Type B pancreatic cell (in vitro differentiated cells): ENCODE data around the gene RTL10. TPM values are rescaled to one million over a fixed set of nuclear protein-coding genes. Genes with fewer than 3 reads are reported as not detected.

ENCODE experiments used
- DNase-seq: peaks from one replicate; pipeline ENCODE4 v3.0.0; 2021; ENCODE audit warnings: mixed read lengths; ENCODE audit not compliant: unreplicated experiment; ENCODE audit errors: extremely low spot score
- H3K27ac Mint-ChIP-seq: 2 replicates; pipeline ENCODE4 v1.8.0; 2021; ENCODE audit warnings: mild to moderate bottlenecking, mixed read lengths
- H3K27me3 Mint-ChIP-seq: 2 replicates; pipeline ENCODE4 v1.8.0; 2021; ENCODE audit warnings: mixed read lengths
- H3K36me3 Mint-ChIP-seq: 2 replicates; pipeline ENCODE4 v1.8.0; 2021; ENCODE audit warnings: mixed read lengths
- H3K4me1 Mint-ChIP-seq: one replicate; pipeline ENCODE4 v1.8.0; 2021; ENCODE audit warnings: mixed read lengths; ENCODE audit not compliant: unreplicated experiment
- H3K4me3 Mint-ChIP-seq: 2 replicates; pipeline ENCODE4 v1.8.0; 2021; ENCODE audit warnings: mild to moderate bottlenecking, mixed read lengths
- H3K9me3 Mint-ChIP-seq: 2 replicates; pipeline ENCODE4 v1.8.0; 2021; ENCODE audit warnings: mixed read lengths
- total RNA-seq: library from RNA; stranded (reverse); gene quantifications from 2 replicates; pipeline ENCODE4 v1.2.1, GENCODE V29; 2021; ENCODE audit warnings: low replicate concordance
- TF ChIP-seq, protein P1 (sequence below): fragments of 200-600 bp; sonication (generic); conservative IDR thresholded peaks from 2 replicates; pipeline ENCODE4 v1.5.0; 2021; ENCODE audit warnings: antibody characterized with exemption, mild to moderate bottlenecking

RTL10 gene
- total RNA-seq, 1 donor from 2014 or later, result 28.8 TPM

DNA sequence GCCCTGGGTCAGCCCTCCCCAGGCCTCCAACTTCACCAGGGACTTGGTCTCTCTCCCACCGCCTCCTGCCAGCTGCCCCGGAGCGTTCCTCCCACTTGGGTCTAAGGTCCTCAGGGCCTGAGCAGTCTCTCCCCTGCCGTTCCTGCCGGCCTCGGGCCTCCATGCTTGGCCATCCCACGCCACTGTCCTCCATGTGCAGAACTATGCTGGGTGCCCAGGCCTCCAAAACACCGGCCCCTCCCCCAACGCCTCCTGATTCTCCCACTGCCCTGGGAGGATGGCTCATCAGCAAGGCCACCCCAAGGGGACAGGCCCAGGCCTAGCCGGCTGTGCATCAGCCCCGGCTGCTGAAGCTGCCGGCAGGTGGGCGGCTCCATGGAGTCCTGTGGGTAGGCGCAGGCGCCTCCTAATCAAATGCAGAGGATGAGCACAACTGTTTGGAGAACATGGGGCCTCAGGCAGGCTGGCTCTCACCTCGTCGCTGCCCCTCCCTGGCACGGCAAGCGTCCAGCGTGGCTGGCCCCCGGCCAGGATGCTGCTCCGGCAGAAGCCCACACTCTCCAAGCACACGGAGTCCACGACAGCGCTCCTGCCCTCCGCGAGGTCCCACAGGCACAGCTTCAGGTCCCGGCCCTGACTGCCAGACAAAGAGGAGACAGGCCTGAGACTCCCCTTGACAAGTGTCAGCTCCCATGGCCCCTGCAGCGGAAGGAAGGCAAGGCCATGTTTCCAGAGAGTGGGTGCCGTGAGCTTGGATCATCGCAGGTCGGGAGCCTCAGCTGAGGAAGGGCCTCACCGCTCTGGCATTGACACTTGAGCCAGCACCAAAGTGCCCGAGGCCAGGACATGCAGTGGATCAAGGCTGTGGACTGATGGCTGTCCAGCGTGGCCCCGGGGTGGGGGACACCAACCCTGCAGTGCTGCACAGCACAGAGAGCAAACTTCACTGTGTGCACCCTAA is 42.6 kb downstream of the RTL10 start:
- H3K4me3 Mint-ChIP-seq, result no peak overlapping the region
- no peaks in the 10 kb centered on the region for H3K9me3 Mint-ChIP-seq
- no peaks in the 10 kb centered on the region for H3K36me3 Mint-ChIP-seq
- H3K27me3 Mint-ChIP-seq, result no peaks in the 10 kb centered on the region
- TF ChIP-seq, protein P1, sequence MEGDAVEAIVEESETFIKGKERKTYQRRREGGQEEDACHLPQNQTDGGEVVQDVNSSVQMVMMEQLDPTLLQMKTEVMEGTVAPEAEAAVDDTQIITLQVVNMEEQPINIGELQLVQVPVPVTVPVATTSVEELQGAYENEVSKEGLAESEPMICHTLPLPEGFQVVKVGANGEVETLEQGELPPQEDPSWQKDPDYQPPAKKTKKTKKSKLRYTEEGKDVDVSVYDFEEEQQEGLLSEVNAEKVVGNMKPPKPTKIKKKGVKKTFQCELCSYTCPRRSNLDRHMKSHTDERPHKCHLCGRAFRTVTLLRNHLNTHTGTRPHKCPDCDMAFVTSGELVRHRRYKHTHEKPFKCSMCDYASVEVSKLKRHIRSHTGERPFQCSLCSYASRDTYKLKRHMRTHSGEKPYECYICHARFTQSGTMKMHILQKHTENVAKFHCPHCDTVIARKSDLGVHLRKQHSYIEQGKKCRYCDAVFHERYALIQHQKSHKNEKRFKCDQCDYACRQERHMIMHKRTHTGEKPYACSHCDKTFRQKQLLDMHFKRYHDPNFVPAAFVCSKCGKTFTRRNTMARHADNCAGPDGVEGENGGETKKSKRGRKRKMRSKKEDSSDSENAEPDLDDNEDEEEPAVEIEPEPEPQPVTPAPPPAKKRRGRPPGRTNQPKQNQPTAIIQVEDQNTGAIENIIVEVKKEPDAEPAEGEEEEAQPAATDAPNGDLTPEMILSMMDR, result no peak
- no peak for DNase-seq
- H3K4me1 Mint-ChIP-seq, result peaks cover 13% of the 10 kb centered on the region
- no peak overlapping the region for H3K27ac Mint-ChIP-seq

DNA sequence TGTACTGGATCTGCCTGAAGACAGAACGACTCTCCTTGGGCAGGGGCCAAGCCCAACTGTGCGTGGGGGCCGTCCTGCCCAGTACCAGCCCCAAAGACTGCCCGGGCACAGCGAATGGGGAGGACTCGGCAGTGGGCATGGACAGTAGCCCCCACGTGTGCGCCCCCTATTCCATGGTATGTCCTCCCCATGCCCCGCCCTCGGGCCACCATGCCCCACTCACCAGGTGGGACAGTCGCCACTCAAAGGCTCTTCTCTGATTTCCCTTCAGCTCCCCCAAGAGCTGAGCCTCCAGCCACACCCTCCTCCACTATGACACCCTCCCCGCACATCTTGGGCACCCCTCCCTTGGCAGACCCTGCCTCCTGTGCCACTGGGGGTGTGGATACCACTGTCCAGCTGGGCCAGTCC is 43.5 kb downstream of the RTL10 start:
- TF ChIP-seq, protein P1, result no peak
- H3K4me3 Mint-ChIP-seq, result no peak overlapping the region
- H3K27me3 Mint-ChIP-seq, result no peaks in the 10 kb centered on the region
- H3K4me1 Mint-ChIP-seq, result peaks cover 13% of the 10 kb centered on the region
- H3K36me3 Mint-ChIP-seq, result no peaks in the 10 kb centered on the region
- H3K9me3 Mint-ChIP-seq, result no peaks in the 10 kb centered on the region
- no peak overlapping the region for H3K27ac Mint-ChIP-seq
- no peak for DNase-seq

DNA sequence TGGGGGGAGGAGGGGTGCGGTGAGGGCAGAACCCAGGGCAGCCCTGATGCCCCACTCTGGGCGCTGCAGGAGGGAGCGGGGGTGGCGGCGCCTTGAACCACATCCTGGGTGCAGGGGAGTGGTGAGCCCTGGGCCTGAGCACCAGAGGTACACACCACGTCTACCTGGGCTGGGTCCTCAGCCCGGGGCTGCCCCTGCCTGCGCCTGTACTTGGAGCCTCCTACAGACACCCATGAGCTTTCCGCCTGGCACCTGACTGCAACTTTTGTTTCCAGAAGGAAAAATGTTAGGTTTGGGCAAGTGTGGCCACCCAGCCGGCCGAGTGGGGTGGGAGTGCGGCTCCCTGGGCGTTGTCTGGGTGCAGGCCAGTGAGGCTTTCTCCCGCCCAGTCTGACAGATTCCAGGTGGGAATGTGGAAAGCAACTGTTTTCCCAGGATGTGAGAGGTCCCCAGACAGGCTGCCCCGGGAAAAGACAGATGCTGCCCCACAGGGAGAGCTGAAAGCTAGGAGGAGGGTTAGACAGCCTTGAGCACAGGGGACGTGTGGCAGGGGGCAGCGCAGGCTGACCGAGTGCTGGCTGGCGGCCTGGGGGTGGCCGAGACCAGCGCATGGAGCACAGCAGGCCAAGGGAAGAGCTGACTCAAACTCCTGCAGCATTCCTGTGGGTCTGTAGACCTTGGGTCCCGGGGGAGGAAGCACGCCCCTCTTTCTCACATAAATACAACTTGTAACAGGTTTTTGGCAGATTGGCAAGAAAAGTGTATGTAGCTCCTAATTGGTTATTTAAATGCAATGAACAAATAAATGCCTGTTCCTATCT is 44.1 kb downstream of the RTL10 start:
- Mint-ChIP-seq H3K36me3 (no peaks in the 10 kb centered on the region), H3K27me3 (no peaks in the 10 kb centered on the region), H3K4me3 (no peak overlapping the region), H3K4me1 (peaks cover 11% of the 10 kb centered on the region), H3K27ac (no peak overlapping the region), H3K9me3 (no peaks in the 10 kb centered on the region)
- TF ChIP-seq, protein P1, result no peak
- no peak for DNase-seq

DNA sequence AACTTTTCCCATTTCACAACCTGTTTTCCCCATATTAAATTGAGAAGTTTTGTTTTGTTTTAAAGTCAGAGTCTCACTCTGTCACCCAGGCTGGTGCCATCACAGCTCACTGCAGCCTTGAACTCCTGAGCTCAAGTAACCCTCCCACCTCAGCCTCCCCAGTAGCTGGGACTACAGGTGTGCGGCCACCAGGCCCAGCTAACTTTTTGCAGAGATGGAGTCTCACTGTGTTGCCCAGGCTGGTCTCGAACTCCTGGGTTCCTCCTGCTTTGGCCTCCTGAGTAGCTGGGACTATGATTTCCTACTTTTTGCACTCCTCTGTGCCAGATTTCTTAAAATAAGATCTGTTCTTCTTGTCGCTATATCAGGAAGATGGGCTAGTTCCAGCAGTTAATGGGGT is 44.9 kb downstream of the RTL10 start:
- no peaks in the 10 kb centered on the region for H3K27me3 Mint-ChIP-seq
- H3K9me3 Mint-ChIP-seq, result no peaks in the 10 kb centered on the region
- no peak overlapping the region for H3K4me3 Mint-ChIP-seq
- H3K27ac Mint-ChIP-seq, result no peak overlapping the region
- no peaks in the 10 kb centered on the region for H3K36me3 Mint-ChIP-seq
- peaks cover 11% of the 10 kb centered on the region for H3K4me1 Mint-ChIP-seq
- no peak for DNase-seq
- TF ChIP-seq, protein P1, result no peak

DNA sequence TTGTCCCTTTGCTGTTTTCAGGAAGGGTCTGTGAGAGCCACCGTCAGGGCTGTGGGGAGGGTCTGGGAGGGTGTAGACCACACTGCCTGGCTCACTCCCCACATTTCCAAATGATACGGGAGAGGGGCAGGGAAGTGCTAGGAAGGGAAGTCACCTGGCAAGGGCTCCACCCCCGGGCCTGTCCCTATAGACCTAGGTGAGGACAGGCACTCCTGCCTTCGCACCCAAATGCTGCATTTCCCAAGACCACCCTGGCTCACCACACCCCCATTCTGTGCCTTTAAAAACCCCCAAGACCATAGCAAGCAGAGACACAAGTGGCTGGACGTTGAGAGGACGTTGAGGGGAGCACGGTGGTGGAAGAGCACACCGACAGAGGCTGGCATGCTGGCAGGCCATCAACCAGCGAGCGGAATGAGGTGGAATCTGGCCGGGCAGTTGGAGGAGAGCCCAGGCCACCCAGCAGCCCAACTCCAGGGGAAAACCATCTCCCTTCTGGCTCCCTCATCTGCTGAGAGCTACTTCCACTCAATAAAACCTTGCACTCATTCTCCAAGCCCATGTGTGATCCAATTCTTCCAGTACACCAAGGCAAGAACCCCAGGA is 45.7 kb downstream of the RTL10 start:
- Mint-ChIP-seq H3K27me3 (no peaks in the 10 kb centered on the region), H3K4me1 (peaks cover 5% of the 10 kb centered on the region), H3K4me3 (no peak overlapping the region), H3K9me3 (no peaks in the 10 kb centered on the region), H3K36me3 (no peaks in the 10 kb centered on the region), H3K27ac (no peak overlapping the region)
- DNase-seq, result no peak
- TF ChIP-seq, protein P1, result no peak
